ENCODE measurements around the gene INVS. TPM values are rescaled to one million over a fixed set of nuclear protein-coding genes. Genes with fewer than 3 reads are reported as not detected.

INVS gene
- total RNA-seq, 1 donor from 2014 or later, result 20.3 TPM

GRCh38 chr9:100112677-100113336, 13.8 kb downstream of the INVS start:
- H3K4me1 Mint-ChIP-seq (ENCODE audit: unreplicated experiment), result peaks cover 5% of the 10 kb centered on the region
- TF ChIP-seq, protein P1, sequence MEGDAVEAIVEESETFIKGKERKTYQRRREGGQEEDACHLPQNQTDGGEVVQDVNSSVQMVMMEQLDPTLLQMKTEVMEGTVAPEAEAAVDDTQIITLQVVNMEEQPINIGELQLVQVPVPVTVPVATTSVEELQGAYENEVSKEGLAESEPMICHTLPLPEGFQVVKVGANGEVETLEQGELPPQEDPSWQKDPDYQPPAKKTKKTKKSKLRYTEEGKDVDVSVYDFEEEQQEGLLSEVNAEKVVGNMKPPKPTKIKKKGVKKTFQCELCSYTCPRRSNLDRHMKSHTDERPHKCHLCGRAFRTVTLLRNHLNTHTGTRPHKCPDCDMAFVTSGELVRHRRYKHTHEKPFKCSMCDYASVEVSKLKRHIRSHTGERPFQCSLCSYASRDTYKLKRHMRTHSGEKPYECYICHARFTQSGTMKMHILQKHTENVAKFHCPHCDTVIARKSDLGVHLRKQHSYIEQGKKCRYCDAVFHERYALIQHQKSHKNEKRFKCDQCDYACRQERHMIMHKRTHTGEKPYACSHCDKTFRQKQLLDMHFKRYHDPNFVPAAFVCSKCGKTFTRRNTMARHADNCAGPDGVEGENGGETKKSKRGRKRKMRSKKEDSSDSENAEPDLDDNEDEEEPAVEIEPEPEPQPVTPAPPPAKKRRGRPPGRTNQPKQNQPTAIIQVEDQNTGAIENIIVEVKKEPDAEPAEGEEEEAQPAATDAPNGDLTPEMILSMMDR (IDR thresholded peaks at IDR 0.05), result no peak
- DNase-seq (ENCODE audit: extremely low spot score, unreplicated experiment), result no peak
- no peaks in the 10 kb centered on the region for H3K27me3 Mint-ChIP-seq (ENCODE audit: unreplicated experiment)
- H3K36me3 Mint-ChIP-seq (ENCODE audit: unreplicated experiment), result peaks cover 12% of the 10 kb centered on the region
- no peak overlapping the region for H3K27ac Mint-ChIP-seq (ENCODE audit: unreplicated experiment)
- H3K9me3 Mint-ChIP-seq (ENCODE audit: unreplicated experiment), result no peaks in the 10 kb centered on the region
- H3K4me3 Mint-ChIP-seq (ENCODE audit: unreplicated experiment), result no peak overlapping the region

GRCh38 chr9:100117316-100117715, 18.3 kb downstream of the INVS start:
- H3K9me3 Mint-ChIP-seq (ENCODE audit: unreplicated experiment), result no peaks in the 10 kb centered on the region
- H3K27ac Mint-ChIP-seq (ENCODE audit: unreplicated experiment), result no peak overlapping the region
- DNase-seq (ENCODE audit: extremely low spot score, unreplicated experiment), result no peak
- TF ChIP-seq, protein P1 (IDR thresholded peaks at IDR 0.05), result no peak
- H3K4me1 Mint-ChIP-seq (ENCODE audit: unreplicated experiment), result peaks cover 8% of the 10 kb centered on the region
- H3K4me3 Mint-ChIP-seq (ENCODE audit: unreplicated experiment), result no peak overlapping the region
- no peaks in the 10 kb centered on the region for H3K27me3 Mint-ChIP-seq (ENCODE audit: unreplicated experiment)
- H3K36me3 Mint-ChIP-seq (ENCODE audit: unreplicated experiment), result peaks cover 15% of the 10 kb centered on the region

GRCh38 chr9:100120286-100120685, 21.2 kb downstream of the INVS start:
- DNase-seq (ENCODE audit: extremely low spot score, unreplicated experiment), result no peak
- Mint-ChIP-seq H3K36me3 (ENCODE audit: unreplicated experiment) (peaks cover 13% of the 10 kb centered on the region), H3K27ac (ENCODE audit: unreplicated experiment) (no peak overlapping the region), H3K4me3 (ENCODE audit: unreplicated experiment) (no peak overlapping the region), H3K27me3 (ENCODE audit: unreplicated experiment) (no peaks in the 10 kb centered on the region), H3K4me1 (ENCODE audit: unreplicated experiment) (peaks cover 6% of the 10 kb centered on the region), H3K9me3 (ENCODE audit: unreplicated experiment) (no peaks in the 10 kb centered on the region)
- TF ChIP-seq, protein P1 (IDR thresholded peaks at IDR 0.05), result no peak

- Mint-ChIP-seq H3K27me3 (ENCODE audit: unreplicated experiment) (no peaks in the 10 kb centered on the region), H3K4me1 (ENCODE audit: unreplicated experiment) (peaks cover 10% of the 10 kb centered on the region), H3K36me3 (ENCODE audit: unreplicated experiment) (peaks cover 16% of the 10 kb centered on the region), H3K9me3 (ENCODE audit: unreplicated experiment) (no peaks in the 10 kb centered on the region), H3K4me3 (ENCODE audit: unreplicated experiment) (no peak overlapping the region), H3K27ac (ENCODE audit: unreplicated experiment) (no peak overlapping the region)
- TF ChIP-seq, protein P1 (IDR thresholded peaks at IDR 0.05), result no peak
- DNase-seq (ENCODE audit: extremely low spot score, unreplicated experiment), result no peak
Observed at GRCh38 chr9:100125236-100125635, 26.2 kb downstream of the INVS start.

DNA sequence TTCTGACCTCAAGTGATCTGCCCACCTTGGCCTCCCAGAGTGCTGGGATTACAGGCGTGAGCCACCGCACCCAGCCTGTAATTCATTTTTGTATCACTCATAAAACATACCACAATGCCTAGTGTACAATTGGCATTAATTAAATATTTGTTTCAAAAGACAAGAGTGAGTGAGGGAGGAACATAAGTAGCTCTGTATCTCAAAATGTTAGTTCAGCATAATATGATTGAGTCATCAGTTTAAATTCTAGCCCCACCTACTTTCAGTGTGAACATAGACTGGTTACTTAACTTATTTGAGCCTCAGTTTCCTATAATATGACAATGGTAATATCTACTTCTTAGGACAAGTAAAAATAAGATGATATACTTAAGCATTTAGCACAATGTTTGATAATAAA, 26.9 kb downstream of the INVS start:
- Mint-ChIP-seq H3K9me3 (ENCODE audit: unreplicated experiment) (no peaks in the 10 kb centered on the region), H3K4me3 (ENCODE audit: unreplicated experiment) (no peak overlapping the region), H3K27me3 (ENCODE audit: unreplicated experiment) (no peaks in the 10 kb centered on the region), H3K36me3 (ENCODE audit: unreplicated experiment) (peaks cover 11% of the 10 kb centered on the region), H3K27ac (ENCODE audit: unreplicated experiment) (no peak overlapping the region), H3K4me1 (ENCODE audit: unreplicated experiment) (peaks cover 10% of the 10 kb centered on the region)
- TF ChIP-seq, protein P1 (IDR thresholded peaks at IDR 0.05), result no peak
- no peak for DNase-seq (ENCODE audit: extremely low spot score, unreplicated experiment)
